Mesendoderm (in vitro differentiated cells): ENCODE measurements around the gene MIEF2.

Experiments
- DNase-seq: peaks from one replicate; pipeline ENCODE4 v3.0.0; 2013
- H2AK5ac ChIP-seq: 2 replicates; pipeline ENCODE4 v1.6.1; 2013; ENCODE audit warnings: low read length, inconsistent platforms
- H2BK120ac ChIP-seq: 2 replicates; pipeline ENCODE4 v1.6.1; 2013; ENCODE audit warnings: low read depth, mild to moderate bottlenecking, low read length, moderate library complexity, mixed read lengths
- H2BK15ac ChIP-seq: replicated peaks from 2 replicates; pipeline ENCODE4 v1.6.1; 2013; ENCODE audit warnings: low read depth, mild to moderate bottlenecking, moderate library complexity
- H2BK5ac ChIP-seq: 2 replicates; pipeline ENCODE4 v1.6.1; 2013; ENCODE audit warnings: low read length, inconsistent platforms
- H3K18ac ChIP-seq: 2 replicates; pipeline ENCODE4 v1.6.1; 2013; ENCODE audit warnings: mild to moderate bottlenecking, low read length, mixed read lengths
- H3K23ac ChIP-seq: one replicate; pipeline ENCODE4 v1.6.1; 2013; ENCODE audit warnings: low read length
- H3K27ac ChIP-seq: 2 replicates; pipeline ENCODE4 v1.5.1; 2013; ENCODE audit warnings: low read depth, mild to moderate bottlenecking, inconsistent platforms, low read length, moderate library complexity
- H3K27me3 ChIP-seq: 2 replicates; pipeline ENCODE4 v1.6.1; 2013; ENCODE audit warnings: low read length, control low read depth, mild to moderate bottlenecking, inconsistent platforms; ENCODE audit not compliant: insufficient read depth, poor library complexity
- H3K36me3 ChIP-seq: 2 replicates; pipeline ENCODE4 v1.6.1; 2013; ENCODE audit warnings: low read length, inconsistent platforms; ENCODE audit not compliant: control insufficient read depth, insufficient read depth
- H3K4ac ChIP-seq: one replicate; pipeline ENCODE4 v1.6.1; 2013; ENCODE audit warnings: low read depth, mild to moderate bottlenecking, low read length, moderate library complexity
- H3K4me1 ChIP-seq: 2 replicates; pipeline ENCODE4 v1.6.1; 2013; ENCODE audit warnings: low read depth, low read length, inconsistent platforms; ENCODE audit not compliant: control insufficient read depth
- H3K4me2 ChIP-seq: 2 replicates; pipeline ENCODE4 v1.6.1; 2013; ENCODE audit warnings: low read length
- H3K4me3 ChIP-seq: 2 replicates; pipeline ENCODE4 v1.5.1; 2013; ENCODE audit warnings: mild to moderate bottlenecking, low read length
- H3K56ac ChIP-seq: one replicate; pipeline ENCODE4 v1.6.1; 2013; ENCODE audit warnings: low read length
- H3K79me1 ChIP-seq: 2 replicates; pipeline ENCODE4 v1.6.1; 2013; ENCODE audit warnings: low read length, inconsistent platforms
- H3K79me2 ChIP-seq: 2 replicates; pipeline ENCODE4 v1.6.1; 2013; ENCODE audit warnings: mild to moderate bottlenecking, low read length; ENCODE audit not compliant: control insufficient read depth, insufficient read depth
- H3K9ac ChIP-seq: 2 replicates; pipeline ENCODE4 v1.6.1; 2013; ENCODE audit warnings: low read length, inconsistent platforms
- H4K5ac ChIP-seq: one replicate; pipeline ENCODE4 v1.6.1; 2013; ENCODE audit warnings: low read length
- H4K8ac ChIP-seq: one replicate; pipeline ENCODE4 v1.6.1; 2013; ENCODE audit warnings: low read depth, mild to moderate bottlenecking, control low read depth, low read length, moderate library complexity
- WGBS: extraction: QIAGEN DNeasy Blood & Tissue Kit; methylation state at CpG from one replicate; pipeline ENCODE4 v1.1.7; 2013; ENCODE audit warnings: low lambda C conversion rate, missing lambda C conversion rate; ENCODE audit not compliant: insufficient coverage; ENCODE audit errors: extremely low coverage; 5-methylcytosine and 5-hydroxymethylcytosine counted together

MIEF2 gene

DNA sequence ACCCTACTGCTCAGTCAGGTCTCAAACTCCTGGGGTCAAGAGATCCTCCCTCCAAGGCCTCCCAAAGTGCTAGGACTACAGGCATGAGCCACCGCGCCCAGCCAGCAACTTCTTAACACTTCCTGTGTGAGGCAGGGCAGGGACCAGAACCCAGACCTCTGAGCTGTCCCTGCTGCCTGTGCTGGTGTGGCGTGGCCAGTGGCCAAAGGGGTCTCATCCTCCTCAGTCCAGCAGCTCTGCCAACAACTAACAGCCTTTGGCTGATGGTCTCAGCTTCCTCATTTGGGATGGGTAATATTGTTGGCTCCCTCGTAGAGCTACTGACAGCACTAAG lies 36.4 kb upstream of the MIEF2 start:
- Histone ChIP-seq H2AK5ac (peak overlapping the region; percentile 31), H3K36me3 (no peaks in the 10 kb centered on the region), H4K5ac (peak overlapping the region; percentile 73), H3K4me1 (peaks cover 3% of the 10 kb centered on the region), H2BK5ac (peak overlapping the region; percentile 29), H2BK15ac (no peak overlapping the region), H3K27ac (peak overlapping the region; percentile 90), H3K4me2 (no peak overlapping the region), H3K79me1 (peaks cover 22% of the 10 kb centered on the region), H3K4ac (peak overlapping the region; percentile 49), H2BK120ac (no peak overlapping the region), H3K4me3 (no peak overlapping the region), H3K79me2 (peaks cover 30% of the 10 kb centered on the region), H3K56ac (peak overlapping the region; percentile 85), H3K18ac (peak overlapping the region; percentile 77), H3K23ac (peak overlapping the region; percentile 7), H3K27me3 (no peaks in the 10 kb centered on the region), H3K9ac (peak overlapping the region; percentile 78), H4K8ac (no peak overlapping the region)
- no peak for DNase-seq
- WGBS = no CpG with 5 or more reads among the region's 4 CpGs

DNA sequence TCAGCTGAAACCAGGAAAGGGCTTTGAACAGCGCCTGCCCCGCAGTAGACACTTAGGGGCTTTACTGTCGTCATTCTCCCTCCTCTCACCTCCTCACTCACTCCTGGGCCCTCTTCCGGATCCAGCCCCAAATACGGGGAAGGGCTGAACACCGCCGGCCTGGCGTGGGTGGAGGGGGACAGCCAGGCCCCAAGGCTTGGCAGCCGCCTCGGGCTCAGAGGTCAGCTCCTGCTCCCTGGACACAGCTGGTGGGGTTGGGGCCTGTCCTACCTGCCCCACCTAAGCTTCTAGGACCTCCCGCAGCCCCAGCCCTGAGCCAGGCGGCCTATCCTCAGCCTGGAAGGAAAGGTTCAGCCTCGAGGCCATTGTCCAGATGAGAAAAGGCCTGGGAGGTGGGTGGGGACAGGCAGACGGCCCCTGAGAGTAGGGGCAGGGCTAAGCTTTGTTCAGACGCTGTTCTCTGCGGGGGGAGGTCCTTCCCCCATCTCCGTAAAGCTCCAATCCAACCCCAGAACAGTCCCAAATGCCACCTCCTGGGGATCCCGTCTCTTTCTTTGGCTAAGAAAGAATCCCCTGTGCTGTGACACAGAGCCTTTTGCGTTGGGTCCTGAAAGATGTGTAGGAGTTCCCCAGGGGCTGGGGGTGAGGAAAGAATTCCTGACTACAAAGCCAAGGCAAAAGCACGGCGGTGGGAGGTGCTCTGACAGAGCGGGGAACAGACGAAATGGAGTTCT lies 35.9 kb upstream of the MIEF2 start:
- Histone ChIP-seq H2BK120ac (no peak overlapping the region), H2BK5ac (peak overlapping the region; percentile 29), H3K56ac (peak overlapping the region; percentile 85), H3K4ac (peak overlapping the region; percentile 56), H4K5ac (peak overlapping the region; percentile 73), H3K4me2 (peak overlapping the region; percentile 58), H2AK5ac (peak overlapping the region; percentile 31), H3K4me1 (peaks cover 3% of the 10 kb centered on the region), H3K27me3 (no peaks in the 10 kb centered on the region), H3K18ac (peak overlapping the region; percentile 77), H3K27ac (peak overlapping the region; percentile 90), H3K36me3 (no peaks in the 10 kb centered on the region), H3K23ac (peak overlapping the region; percentile 7), H3K79me2 (peaks cover 35% of the 10 kb centered on the region), H3K9ac (peak overlapping the region; percentile 81), H3K79me1 (peaks cover 27% of the 10 kb centered on the region), H3K4me3 (peak overlapping the region; percentile 9), H4K8ac (no peak overlapping the region), H2BK15ac (no peak overlapping the region)
- DNase-seq = peak; percentile 98
- no CpG with 5 or more reads among the region's 23 CpGs for WGBS

DNA sequence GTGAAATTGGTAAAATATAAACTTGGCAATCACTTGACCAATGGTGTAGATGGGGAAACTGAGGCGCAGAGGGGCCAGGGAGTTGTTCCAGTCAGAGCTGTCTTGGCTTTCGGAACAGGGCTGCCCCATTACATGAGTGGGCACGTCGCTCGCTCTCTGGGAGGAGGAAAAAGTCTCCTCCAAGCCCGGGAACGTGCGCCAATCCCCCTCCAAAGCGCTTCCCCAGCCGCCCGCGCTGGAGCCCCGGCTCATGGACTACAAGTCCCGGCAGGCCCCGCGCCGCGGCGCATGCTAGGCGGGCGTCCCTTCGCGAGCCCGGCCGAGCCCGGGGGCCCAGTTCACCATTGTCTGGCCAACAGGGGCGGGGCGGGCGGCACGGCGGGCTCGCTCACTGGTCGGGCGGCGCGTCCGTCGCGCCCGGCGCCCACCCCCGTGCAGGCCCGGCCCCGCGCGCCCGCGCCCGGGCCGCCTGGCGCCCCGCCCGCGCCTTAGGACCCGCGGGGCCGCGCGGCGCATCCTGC lies 35.3 kb upstream of the MIEF2 start, which contains the start of gene LLGL1:
Gene LLGL1 (plus strand): TSS at position 515 of the 521 bp plus-strand sequence. CDS start 48 bp downstream, outside the sequence.
- H2AK5ac ChIP-seq = no peak within 1 kb of the TSS
- H3K4me1 ChIP-seq = peaks cover 3% of the 10 kb centered on the region
- H3K56ac ChIP-seq = peak within 1 kb of the TSS; percentile 95
- H3K18ac ChIP-seq = peak within 1 kb of the TSS; percentile 77
- peak; percentile 98 for DNase-seq
- no peaks in the 10 kb centered on the region for H3K36me3 ChIP-seq
- no CpG with 5 or more reads among the region's 60 CpGs for WGBS
- H3K79me2 ChIP-seq = peaks cover 41% of the 10 kb centered on the region
- no peak within 1 kb of the TSS for H2BK15ac ChIP-seq
- peak within 1 kb of the TSS; percentile 90 for H3K27ac ChIP-seq
- no peak within 1 kb of the TSS for H3K23ac ChIP-seq
- H4K8ac ChIP-seq = no peak within 1 kb of the TSS
- H3K27me3 ChIP-seq = no peaks in the 10 kb centered on the region
- H3K4ac ChIP-seq = peak within 1 kb of the TSS; percentile 58
- H3K9ac ChIP-seq = peak within 1 kb of the TSS; percentile 93
- H3K4me2 ChIP-seq = peak within 1 kb of the TSS; percentile 99
- peaks cover 28% of the 10 kb centered on the region for H3K79me1 ChIP-seq
- H2BK120ac ChIP-seq = no peak within 1 kb of the TSS
- peak within 1 kb of the TSS; percentile 35 for H2BK5ac ChIP-seq
- H4K5ac ChIP-seq = peak within 1 kb of the TSS; percentile 43
- peak within 1 kb of the TSS; percentile 86 for H3K4me3 ChIP-seq

DNA sequence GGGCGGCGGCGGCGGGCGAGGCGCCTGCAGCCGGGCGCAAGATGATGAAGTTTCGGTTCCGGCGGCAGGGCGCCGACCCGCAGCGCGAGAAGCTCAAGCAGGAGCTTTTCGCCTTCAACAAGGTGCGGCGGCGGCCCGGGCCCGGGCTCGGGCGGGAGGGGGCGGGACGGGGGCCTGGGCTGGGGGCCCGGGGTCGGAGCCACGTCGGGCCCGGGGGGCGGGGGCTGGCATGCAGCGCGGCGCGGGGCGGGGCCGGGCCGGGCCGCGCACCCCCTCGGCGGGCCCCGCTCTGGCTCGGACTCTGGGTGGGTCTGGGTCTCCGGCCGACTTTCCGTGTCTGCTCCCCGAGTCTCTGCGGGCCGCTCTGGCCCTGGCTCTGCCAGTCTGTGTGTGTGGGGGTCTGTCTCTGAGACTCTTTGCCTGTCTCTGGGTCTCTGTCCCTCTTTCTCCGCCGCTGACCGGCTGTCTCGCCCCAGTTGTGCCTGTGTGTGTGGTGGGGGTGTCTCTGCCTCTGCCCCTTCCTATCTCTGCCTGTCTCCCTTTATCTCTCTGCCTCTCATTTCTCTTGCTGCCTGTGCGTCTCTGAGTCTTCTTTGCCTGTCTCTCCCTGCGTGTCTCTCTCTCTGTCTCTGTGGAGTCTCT lies 34.7 kb upstream of the MIEF2 start:
- Histone ChIP-seq H3K4me1 (peaks cover 3% of the 10 kb centered on the region), H3K79me2 (peaks cover 42% of the 10 kb centered on the region), H3K36me3 (no peaks in the 10 kb centered on the region), H3K79me1 (peaks cover 28% of the 10 kb centered on the region), H3K4ac (peak overlapping the region; percentile 58), H3K9ac (peak overlapping the region; percentile 93), H3K4me2 (peak overlapping the region; percentile 99), H2BK5ac (peak overlapping the region; percentile 35), H3K27me3 (no peaks in the 10 kb centered on the region), H3K23ac (no peak overlapping the region), H3K56ac (peak overlapping the region; percentile 95), H4K8ac (no peak overlapping the region), H2BK15ac (no peak overlapping the region), H2AK5ac (no peak overlapping the region), H3K27ac (no peak overlapping the region), H3K18ac (peak overlapping the region; percentile 55), H4K5ac (no peak overlapping the region), H2BK120ac (no peak overlapping the region), H3K4me3 (peak overlapping the region; percentile 86)
- WGBS = no CpG with 5 or more reads among the region's 57 CpGs
- DNase-seq = no peak

DNA sequence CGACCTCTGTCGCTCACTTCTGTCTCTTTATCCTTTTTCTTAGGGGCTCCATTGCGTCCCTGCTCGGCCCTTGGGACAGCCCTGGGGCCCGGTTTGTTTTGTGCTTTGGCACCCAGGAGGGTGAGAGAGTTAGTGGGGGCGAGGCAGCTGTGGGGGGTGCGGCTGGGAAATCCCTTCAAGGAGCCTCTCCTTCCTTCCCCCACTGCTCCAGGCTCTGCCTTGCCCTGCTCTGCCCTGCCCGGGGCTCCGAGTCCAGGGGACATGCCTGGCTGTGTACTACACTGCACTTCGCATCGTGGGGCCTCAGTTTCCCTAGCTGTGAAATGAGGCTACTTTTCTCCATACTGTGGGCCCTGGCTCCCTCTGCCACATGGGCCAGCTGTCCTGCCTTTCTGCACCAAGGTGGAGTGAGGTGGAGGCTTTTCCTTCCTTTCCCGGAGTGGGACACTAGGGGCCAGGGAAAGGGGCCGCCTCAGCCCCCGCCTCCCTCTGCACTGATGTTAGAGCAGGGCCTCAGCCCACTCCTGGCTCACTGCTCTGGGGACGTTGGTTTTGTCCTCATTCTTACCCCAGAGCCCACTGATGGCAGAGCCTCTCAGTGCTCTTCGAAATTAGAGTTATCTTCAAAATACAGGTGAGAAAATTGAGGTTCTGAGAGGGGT lies 34.0 kb upstream of the MIEF2 start:
- H3K4me3 ChIP-seq = peak overlapping the region; percentile 86
- no peak overlapping the region for H3K27ac ChIP-seq
- H3K56ac ChIP-seq = peak overlapping the region; percentile 95
- no peak overlapping the region for H2AK5ac ChIP-seq
- peak overlapping the region; percentile 35 for H2BK5ac ChIP-seq
- no peak overlapping the region for H4K8ac ChIP-seq
- no peaks in the 10 kb centered on the region for H3K27me3 ChIP-seq
- no peak overlapping the region for H2BK15ac ChIP-seq
- H3K79me2 ChIP-seq = peaks cover 42% of the 10 kb centered on the region
- H3K4me2 ChIP-seq = peak overlapping the region; percentile 99
- H3K4me1 ChIP-seq = peaks cover 3% of the 10 kb centered on the region
- no peaks in the 10 kb centered on the region for H3K36me3 ChIP-seq
- H3K9ac ChIP-seq = peak overlapping the region; percentile 93
- H3K18ac ChIP-seq = peak overlapping the region; percentile 55
- H3K23ac ChIP-seq = no peak overlapping the region
- no peak for DNase-seq
- no peak overlapping the region for H4K5ac ChIP-seq
- no peak overlapping the region for H3K4ac ChIP-seq
- H3K79me1 ChIP-seq = peaks cover 28% of the 10 kb centered on the region
- H2BK120ac ChIP-seq = no peak overlapping the region
- WGBS = no CpG with 5 or more reads among the region's 16 CpGs
